GM18511 (cell line): ENCODE data around the gene CCDC50.

Source experiments
- ATAC-seq: cut with Tn5 transposase; IDR thresholded peaks from one replicate; pipeline ENCODE4 v1.9.1; 2021; ENCODE audit warnings: mild to moderate bottlenecking, moderate library complexity; ENCODE audit not compliant: unreplicated experiment

Gene CCDC50

DNA sequence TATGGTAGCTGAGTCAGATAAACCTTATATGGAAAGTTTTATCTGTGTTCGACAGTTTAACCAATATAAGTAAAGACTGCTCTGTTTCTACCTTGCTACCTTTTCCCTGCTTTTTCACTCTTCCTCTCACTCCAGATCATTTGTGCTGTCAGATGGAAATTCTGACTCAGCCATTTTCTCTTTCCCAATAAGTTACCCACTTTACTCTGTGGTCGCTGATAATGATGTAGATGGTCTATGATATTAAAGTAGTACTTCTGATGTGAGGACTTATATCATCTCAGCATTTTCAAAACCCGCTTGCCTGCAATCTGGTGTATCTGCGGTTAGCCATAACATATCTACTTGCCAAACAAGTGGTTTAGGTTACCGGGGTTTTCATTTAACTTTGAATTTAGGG lies 16.1 kb downstream of the CCDC50 start:
- ATAC-seq, result no peak

DNA sequence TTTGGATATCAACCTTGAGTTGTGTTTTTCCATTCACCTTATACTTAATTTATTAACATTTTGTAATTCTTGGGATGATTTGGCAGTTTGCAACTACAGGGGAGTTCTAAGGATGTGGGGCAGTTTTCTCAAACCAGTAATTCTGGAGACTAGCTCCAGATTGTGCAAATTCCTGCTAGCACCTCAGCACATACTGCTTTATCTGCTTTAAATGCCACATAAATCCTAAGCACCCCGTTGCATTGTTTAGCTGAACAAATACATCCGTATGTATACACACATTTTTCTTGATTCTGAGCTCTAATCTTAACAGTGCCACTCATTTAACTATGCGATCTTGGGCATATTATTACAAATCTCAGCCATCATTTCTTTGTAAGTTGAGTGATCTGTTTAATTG lies 18.0 kb downstream of the CCDC50 start:
- no peak for ATAC-seq

DNA sequence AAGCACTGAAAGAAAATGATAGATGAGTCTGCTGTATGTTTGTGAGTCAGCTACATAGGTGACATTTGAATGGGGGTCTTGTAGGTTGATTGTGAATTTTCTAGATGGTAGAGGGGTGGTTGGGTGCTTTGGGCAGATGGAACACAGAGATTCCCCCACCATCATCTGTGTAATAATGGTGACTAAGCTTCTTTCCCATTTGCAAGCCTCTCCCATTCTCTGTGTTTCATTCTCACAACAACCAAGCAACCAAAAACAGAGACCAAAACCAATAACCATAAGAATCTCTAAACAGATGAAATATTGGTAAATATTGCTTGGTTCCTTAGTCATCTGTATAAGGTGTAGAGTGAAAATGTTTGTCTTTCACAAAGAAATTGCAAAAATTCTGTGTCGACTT lies 18.9 kb downstream of the CCDC50 start:
- no peak for ATAC-seq

DNA sequence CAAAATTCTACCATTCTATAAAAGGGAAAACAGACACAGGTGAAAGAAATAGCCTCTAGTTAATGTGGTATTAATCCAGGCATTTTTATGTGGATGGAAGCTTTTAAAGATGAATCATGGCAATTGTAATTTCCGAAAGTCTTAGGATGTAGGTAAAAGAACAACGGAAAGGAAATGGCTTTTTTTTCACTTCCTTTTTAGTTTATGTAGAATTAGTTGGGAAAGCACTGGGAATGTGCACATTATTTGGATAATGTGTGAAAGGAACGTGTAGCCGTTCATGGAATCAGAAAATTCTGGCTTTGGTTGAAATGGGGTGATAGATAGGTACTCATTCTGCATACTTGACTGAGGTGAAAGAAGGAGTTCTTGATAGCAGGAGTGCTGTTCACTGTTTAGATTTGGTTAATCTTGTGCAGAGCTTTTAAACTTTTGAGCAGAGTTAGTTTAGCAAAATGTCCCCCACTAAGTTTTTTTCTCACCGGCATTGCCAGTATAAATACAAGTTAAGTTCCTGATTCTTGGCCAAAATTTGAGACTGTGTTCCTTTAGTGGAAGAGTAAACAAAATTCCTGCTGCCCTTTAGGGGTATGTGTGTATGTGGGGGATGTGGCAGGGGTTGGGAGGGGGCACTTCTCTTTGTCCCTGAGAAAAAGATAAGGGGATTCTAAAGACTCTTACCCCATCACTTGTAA lies 21.3 kb downstream of the CCDC50 start:
- ATAC-seq, result no peak

DNA sequence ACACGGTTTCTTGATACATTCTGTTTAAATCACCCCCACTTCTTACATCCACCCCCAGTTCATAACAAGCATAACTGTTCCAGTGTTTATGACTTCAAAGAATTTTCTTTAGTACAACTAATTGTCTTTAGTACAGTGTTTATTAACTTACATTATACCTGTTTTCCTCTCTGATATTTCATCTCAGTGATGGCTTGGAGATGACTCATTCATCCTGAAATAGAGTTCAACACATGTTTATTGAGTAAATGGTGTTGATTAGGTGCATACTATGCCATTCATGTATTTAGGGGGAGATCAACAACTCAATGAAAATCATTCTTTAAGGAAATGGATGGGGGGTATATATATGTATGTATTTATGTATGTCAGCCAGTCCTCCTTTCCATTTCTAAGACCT lies 22.8 kb downstream of the CCDC50 start:
- no peak for ATAC-seq

DNA sequence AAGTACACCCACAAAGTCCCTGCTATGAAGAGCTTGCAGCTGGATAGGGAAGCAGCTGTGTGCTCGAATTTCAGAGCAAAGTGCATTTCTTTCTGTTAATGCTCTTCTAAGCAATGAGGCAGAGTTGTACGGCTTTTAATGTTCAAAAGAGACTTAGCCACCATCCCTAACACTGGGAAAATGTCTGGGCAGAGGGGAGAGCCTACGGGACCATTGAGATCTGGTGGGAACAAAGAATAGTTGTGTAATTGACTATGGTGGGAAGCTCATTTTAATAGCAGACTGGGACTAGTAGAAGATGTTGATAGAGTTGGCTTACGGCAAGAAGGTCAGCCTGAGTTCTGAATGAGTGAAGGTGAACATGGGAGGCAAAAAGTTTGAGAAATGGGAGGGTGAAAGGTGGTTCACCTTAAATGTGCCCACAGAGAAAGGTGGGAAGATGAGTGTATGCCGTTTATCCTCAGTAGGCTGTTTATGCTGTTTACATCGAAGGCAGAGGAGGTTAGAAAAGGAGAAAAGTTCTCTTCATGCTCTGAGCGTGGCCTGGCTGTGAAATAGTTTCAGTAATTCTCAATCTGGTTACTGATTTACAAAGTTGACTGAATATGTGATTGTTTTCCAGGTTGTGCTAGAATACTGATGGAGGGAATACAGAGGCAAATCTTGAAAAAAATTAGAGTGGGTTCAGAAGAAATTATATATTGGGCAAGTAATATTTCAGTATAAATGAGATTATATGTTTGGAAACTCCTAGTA lies 24.0 kb downstream of the CCDC50 start:
- ATAC-seq, result peak; percentile 59

DNA sequence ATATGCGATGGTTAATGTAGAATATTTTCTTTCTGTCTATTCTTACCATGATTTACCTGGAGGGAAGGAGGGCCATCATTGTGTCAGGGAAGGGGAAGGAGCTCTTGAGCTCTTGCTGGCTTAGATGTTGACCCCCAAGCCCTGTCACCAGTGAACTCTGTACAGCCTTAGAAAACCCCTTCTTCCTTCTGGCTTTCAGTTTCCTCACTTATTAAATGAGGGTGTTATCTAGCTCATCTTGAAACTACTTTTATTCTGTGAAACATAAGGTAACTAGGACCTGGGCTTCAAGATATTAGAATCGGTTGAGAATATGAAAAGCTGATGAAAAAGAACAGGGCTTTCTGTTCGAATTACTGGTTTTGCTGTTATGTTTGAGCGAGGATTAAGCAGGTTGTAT lies 26.2 kb downstream of the CCDC50 start:
- peak; percentile 67 for ATAC-seq

DNA sequence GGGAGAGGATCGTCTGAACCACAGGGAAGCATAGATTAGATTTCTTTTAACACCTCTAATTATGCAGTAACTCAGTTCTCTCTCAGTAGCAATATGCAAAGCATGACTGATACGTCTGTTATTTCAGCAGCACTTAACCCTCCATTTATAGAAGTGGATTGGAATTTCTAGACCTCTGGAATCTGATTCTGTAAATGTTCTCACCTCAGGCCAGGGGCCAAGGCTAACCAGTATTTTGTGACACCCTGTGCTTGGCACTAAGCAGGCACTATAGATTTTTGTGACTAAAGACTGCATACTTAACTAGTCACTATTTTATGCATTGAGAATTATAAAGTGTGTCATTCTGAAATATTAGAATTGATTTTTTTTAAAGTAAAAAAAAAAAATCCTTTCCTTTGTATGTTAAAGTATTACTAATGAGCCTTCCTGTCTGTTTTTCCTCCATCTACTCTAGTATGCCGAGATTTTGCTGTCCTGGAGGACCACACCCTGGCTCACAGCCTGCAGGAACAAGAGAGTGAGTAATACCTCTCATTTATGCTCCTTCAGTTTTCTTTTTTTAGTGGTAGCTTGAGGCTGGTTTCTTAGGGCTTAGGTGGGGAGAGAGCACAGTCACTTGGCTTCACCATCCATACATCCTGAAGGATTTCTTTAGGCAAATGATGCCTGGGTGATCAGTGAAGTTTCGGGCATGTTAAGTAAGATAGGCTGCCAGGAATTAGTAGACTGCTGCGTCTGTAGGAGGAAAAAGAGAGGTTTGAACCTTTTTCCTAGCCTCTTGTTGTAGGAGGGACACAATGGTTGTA lies 27.6 kb downstream of the CCDC50 start:
- ATAC-seq, result no peak

DNA sequence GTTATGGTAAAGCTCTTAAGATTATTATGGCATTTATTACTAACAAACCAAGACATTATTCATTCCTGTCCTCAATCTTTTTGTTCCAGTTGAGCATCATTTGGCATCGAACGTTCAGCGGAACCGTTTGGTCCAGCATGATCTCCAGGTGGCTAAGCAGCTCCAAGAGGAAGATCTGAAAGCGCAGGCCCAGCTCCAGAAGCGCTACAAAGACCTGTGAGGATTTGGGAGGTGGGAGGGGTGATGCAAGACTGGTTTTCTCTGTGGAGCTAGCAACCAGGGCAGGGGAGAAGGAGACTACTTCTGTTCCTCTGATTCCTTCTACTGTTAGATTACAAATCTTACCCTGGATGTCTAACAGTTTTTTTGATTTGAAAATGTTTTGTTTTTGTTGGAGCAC lies 28.7 kb downstream of the CCDC50 start:
- no peak for ATAC-seq

DNA sequence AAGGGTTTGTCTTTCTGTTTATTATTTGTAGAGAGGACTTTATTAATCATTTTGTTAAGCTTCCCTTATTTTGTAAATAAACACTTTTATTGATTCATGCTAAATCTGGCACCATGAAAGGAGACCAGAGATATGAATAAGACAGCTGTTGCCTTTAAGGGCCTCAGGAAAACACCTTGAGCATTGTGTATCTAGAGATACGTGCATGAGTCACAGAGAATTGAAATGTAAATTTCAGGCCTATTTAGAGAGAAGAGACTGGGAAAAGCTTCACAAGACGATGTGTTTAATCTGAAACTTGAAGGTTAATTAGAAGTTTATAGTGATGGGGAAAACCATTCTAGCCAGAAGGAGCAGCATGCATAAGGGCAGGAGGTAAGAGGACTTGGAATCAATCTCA lies 29.7 kb downstream of the CCDC50 start:
- peak; percentile 25 for ATAC-seq

DNA sequence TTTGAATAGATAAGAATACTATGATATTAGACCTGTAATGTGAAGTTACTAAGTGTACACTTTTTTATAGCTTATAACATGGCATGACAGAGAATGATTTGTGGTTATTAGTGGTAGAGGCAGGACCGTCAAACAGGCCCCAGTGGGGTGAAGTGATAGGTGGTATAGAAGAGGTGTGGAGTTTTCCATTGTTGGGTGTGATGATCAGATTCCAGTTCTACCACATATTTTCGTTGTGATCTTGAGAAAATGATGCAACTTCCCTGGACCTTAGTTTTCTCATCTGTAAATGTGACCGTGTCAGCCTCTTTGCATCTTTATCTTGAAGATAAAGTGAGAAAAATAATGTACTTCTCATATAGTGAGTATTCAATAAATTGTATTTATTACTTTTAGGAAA lies 31.4 kb downstream of the CCDC50 start:
- ATAC-seq, result no peak

DNA sequence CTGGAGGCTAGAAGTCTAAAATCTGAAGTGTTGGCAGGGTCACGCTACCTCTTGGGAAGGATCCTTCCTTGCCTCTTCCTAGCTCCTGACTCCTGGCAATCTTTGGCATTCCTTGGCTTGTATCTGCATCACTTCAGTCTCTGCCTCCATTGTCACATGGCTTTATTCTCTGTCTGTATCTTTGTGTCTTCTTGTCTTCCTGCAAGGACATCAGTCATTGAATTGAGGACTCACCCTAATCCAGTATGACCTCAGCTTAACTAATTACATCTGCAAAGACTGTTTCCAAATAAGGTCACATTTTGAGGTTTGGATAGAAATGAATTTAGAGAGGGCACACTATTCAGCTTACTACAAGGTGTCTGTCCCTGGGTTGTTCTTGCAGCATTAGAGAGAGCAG lies 32.3 kb downstream of the CCDC50 start:
- no peak for ATAC-seq

DNA sequence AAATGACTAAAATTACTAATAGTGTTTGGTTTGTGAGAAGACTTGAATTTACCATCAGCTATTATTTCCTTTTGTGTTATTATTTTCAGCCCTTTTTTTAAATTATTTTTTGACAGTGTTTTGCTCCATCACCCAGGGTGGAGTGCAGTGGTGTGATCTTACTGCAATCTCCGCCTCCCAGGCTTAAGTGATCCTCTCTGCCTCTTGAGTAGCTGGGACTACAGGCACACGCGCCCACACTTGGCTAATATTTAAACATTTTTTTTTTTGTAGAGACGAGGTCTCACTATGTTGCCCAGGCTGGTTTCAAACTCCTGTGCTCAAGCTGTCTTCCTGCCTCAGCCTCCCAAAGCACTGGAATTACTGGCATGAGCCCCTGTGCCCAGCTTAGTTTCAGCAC lies 32.8 kb downstream of the CCDC50 start:
- ATAC-seq, result peak; percentile 53

DNA sequence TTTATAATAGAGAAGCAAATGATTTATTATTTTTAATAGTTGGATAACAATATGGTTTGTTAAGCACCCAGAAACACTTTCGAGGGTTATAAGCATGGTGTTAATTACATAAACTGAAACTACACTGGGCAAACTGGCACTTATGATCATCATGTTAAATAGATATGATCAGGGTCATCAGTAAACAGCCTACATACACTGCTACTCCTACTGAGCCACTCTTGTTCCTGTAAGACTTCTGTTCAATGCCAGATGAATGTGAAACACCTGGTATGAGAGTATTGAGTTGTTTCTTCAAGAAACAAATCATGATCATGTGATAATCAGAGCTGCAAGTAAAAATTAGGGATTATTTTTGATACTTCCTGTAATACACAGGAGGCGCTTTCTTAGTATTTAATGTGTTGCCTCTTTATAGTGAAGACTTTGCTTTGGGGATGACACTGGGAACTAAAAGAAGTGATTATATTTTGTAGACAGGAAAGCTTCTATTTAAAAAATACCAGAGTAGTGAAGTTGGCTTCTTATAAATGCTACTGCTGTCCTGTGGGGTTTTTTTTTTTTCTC lies 33.4 kb downstream of the CCDC50 start:
- peak; percentile 36 for ATAC-seq

DNA sequence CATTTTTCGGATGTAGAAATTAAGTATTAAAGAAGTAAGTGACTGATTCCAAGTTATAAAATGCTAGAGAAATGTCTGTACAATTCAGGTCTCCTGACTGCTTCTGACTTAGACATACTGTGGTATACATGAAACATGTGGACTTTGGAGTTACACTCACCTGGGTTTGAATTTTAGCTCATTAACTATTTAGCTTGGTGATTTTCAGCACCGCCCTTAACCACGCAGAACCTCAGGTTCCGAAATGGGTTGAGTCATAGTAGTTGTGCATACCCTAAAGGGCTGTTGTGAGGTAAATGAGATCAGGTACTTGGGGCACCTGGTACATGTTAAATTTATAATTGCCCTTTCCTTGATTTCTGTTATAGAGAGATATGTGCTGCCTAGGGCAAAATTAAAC lies 34.0 kb downstream of the CCDC50 start:
- no peak for ATAC-seq

DNA sequence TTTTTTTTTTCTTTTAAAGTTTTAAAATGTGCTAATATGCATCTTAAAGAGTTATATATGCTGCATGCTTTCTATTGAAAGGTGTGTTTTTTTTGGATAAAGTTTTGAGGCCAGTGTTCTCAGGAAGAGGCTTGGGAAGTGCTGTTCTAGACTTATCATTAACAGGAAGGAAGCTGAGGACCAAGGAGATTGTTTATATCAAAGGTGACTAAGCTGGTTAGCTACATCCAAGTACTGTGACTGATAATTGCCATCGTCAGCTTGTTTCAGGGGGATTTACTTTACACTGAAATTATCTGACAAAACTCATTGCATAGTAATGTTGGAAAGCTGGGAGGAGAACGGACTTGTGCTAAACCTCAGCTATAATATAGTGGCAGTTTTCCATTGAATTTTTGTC lies 37.5 kb downstream of the CCDC50 start:
- ATAC-seq, result no peak

DNA sequence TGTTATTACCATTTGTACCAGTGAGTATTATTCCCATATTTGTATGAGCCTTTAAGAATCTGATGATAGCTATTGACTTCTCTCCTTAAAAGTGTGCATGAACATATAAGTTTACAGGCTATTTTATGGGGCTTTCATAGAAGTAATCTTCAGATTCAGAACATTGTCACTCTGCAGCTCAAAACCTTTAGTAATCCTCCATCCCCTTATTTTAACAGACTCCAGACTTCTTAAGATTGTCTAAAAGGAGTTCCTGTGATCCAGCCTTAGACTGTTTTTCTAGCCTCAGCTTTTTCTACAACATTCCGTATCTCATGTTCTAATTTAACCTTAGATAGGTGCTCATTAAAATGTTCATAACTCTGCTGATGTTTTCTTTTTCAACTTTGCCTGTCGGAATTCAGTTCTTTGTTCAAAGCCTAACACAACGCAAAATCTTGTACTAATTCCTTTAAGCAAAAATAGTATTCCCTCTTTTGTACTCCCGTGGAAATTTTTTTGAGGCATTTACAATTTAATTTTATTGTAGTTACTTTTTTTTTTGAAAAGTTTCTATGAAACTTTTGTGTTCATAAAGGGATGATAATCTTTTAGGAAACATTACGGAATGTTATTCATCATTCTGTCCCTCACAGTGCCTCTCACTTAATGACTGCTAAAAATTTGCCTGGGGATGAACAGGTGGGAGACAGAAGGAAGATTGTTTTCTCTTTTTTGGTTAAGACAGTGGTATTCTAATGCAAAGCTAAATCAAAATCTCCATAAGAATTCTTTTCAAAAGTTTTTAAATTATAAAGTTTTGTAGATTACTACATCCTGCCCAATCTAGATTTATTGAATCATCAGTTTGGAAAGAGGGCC lies 39.8 kb downstream of the CCDC50 start:
- no peak for ATAC-seq

DNA sequence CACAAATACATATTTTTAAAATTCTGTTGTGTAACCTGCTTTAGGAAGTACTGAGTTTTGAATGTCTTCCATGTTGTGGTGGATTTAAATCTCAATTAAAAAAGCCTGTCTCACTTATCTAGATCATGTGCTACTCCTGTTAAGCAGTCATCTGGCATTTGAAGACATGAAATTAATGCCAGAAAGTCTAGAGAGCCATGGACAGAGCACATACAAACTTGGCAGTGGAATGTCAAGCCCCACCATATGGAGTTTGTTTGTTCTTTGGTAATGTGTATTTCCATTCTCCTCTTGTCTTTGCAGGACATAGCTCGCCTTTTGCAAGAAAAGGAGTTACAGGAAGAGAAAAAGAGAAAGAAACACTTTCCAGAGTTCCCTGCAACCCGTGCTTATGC lies 40.4 kb downstream of the CCDC50 start:
- ATAC-seq, result no peak

DNA sequence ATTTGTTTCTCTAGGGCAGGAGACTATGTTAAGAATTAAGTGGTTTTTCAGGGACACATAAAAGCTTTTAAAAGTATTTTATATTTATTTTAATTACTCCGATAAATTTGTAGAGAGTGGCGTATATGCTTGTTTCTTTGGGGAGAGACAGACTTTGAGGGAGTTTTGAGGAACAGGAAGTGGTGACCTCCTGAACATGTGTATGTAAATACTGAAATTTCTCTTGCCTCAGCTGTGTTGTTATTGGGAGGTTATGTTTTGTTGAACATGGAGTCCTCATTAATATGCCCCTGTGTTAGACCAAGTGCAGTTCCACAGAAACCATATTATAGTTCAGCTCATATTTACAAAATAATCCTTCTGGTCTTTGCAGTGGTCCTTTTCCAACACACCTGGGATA lies 42.9 kb downstream of the CCDC50 start:
- ATAC-seq, result no peak

DNA sequence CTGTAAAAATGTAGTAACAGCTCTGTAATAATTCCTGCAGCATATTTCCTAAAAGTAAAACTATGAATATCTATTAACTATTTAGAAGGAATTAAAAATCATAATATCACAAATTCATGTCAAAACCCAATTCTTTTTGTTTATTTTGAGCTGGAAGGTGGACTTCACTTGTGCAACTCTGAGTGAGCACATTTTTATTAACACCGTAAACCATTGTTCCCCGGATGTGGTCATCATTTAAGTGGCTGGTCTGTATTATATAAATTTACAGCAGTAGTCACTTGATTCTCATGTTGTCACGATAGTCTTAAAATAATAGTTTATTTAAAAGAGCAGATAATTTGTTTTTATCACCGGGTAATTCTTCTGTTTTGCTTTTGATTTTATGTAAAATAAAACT lies 44.1 kb downstream of the CCDC50 start:
- ATAC-seq, result no peak
